Measurements from ENCODE around the gene WDHD1. TPM values are rescaled to one million over a fixed set of nuclear protein-coding genes. Genes with fewer than 3 reads are reported as not detected.

WDHD1 gene
- polyA plus RNA-seq, 3 donors = 0.19 to 0.37 (median 0.30) TPM

- peaks cover 17 to 19% of the 10 kb centered on the region in 2 donors for H3K4me1 ChIP-seq (ENCODE audit: control insufficient read depth in 1 of 2, insufficient read depth in 2 of 2, low read length in 2 of 2)
- peak overlapping the region; percentile 83 to 89 for H3K4me3 Mint-ChIP-seq
- H3K4me3 ChIP-seq (replicated peaks in 1 of 3; ENCODE audit: low read depth in 2 of 3, low read length in 3 of 3) = peak overlapping the region; percentile 89 to 94 (median 90)
- DNase-seq = no peak
- H3K27ac ChIP-seq (ENCODE audit: low read depth in 1 of 2, low read length in 2 of 2) = peak overlapping the region; percentile 91 to 99
- peak overlapping the region; percentile 70 for H2AFZ ChIP-seq (ENCODE audit: insufficient read depth, low read depth, low read length, poor library complexity, severe bottlenecking)
- H4K20me1 ChIP-seq (ENCODE audit: insufficient read depth, low read length) = peaks cover 42% of the 10 kb centered on the region
- no peaks in the 10 kb centered on the region for H3K9me3 ChIP-seq (replicated peaks in 1 of 2; ENCODE audit: control insufficient read depth in 1 of 2, insufficient read depth in 1 of 2, low read length in 2 of 2)
- peak overlapping the region; percentile 99 for H3K9ac ChIP-seq (ENCODE audit: insufficient read depth, low read length, poor library complexity, severe bottlenecking)
- TF ChIP-seq CTCF (IDR thresholded peaks at IDR 0.05) = no peak
- intact Hi-C loops (cut with micrococcal nuclease) = loop anchor here in 1 of 2 donors (5.0 kb wide), 1 partner anchor 36 kb away; no protein-coding TSS in a partner anchor
- no peaks in the 10 kb centered on the region for H3K9me3 Mint-ChIP-seq
- peak overlapping the region; percentile 79 to 98 (median 95) for H3K27ac Mint-ChIP-seq
- peak overlapping the region; percentile 92 for H3K4me2 ChIP-seq (replicated peaks; ENCODE audit: extremely low read depth, low read length, poor library complexity, severe bottlenecking)
- H3K36me3 Mint-ChIP-seq = peaks cover 12 to 22% of the 10 kb centered on the region in 2 donors
- WGBS (ENCODE audit: insufficient coverage) = under 1% methylated on average over 10 of the region's 10 CpGs
- peaks cover 0 to 3% (median 2%) of the 10 kb centered on the region in 3 donors for H3K27me3 Mint-ChIP-seq (ENCODE audit: low read depth in 3 of 3)
- H3K79me2 ChIP-seq (ENCODE audit: insufficient read depth, low read length) = peaks cover 46% of the 10 kb centered on the region
- H3K4me1 Mint-ChIP-seq = peaks cover 27% of the 10 kb centered on the region
- H3K36me3 ChIP-seq (replicated peaks in 1 of 2; ENCODE audit: control insufficient read depth in 1 of 2, insufficient read depth in 2 of 2, low read length in 2 of 2) = peaks cover 0 to 16% of the 10 kb centered on the region in 2 donors
- no peaks in the 10 kb centered on the region for H3K27me3 ChIP-seq (ENCODE audit: control insufficient read depth in 2 of 2, insufficient read depth in 2 of 2, low read length in 2 of 2)
These were observed 24.2 kb upstream of the WDHD1 start for GRCh38 chr14:55051165-55051422.

- no peaks in the 10 kb centered on the region for H3K27me3 ChIP-seq (ENCODE audit: control insufficient read depth in 2 of 2, insufficient read depth in 2 of 2, low read length in 2 of 2)
- DNase-seq = no peak
- no CpG with 5 or more reads among the region's 2 CpGs for WGBS (ENCODE audit: insufficient coverage)
- peaks cover 0 to 3% (median 2%) of the 10 kb centered on the region in 3 donors for H3K27me3 Mint-ChIP-seq (ENCODE audit: low read depth in 3 of 3)
- H3K9ac ChIP-seq (ENCODE audit: insufficient read depth, low read length, poor library complexity, severe bottlenecking) = no peak overlapping the region
- peaks cover 15 to 18% of the 10 kb centered on the region in 2 donors for H3K36me3 Mint-ChIP-seq
- H3K36me3 ChIP-seq (replicated peaks in 1 of 2; ENCODE audit: control insufficient read depth in 1 of 2, insufficient read depth in 2 of 2, low read length in 2 of 2) = peaks cover 12 to 23% of the 10 kb centered on the region in 2 donors
- H3K4me3 Mint-ChIP-seq = no peak overlapping the region
- no peaks in the 10 kb centered on the region for H3K9me3 Mint-ChIP-seq
- no peak overlapping the region for H3K4me3 ChIP-seq (replicated peaks in 1 of 3; ENCODE audit: low read depth in 2 of 3, low read length in 3 of 3)
- H3K4me2 ChIP-seq (replicated peaks; ENCODE audit: extremely low read depth, low read length, poor library complexity, severe bottlenecking) = no peak overlapping the region
- H4K20me1 ChIP-seq (ENCODE audit: insufficient read depth, low read length) = peaks cover 20% of the 10 kb centered on the region
- peaks cover 17 to 19% of the 10 kb centered on the region in 2 donors for H3K4me1 ChIP-seq (ENCODE audit: control insufficient read depth in 1 of 2, insufficient read depth in 2 of 2, low read length in 2 of 2)
- H3K4me1 Mint-ChIP-seq = peaks cover 22% of the 10 kb centered on the region
- H3K27ac Mint-ChIP-seq = no peak overlapping the region
- peaks cover 25% of the 10 kb centered on the region for H3K79me2 ChIP-seq (ENCODE audit: insufficient read depth, low read length)
- no peak for TF ChIP-seq CTCF (IDR thresholded peaks at IDR 0.05)
- no peaks in the 10 kb centered on the region for H3K9me3 ChIP-seq (replicated peaks in 1 of 2; ENCODE audit: control insufficient read depth in 1 of 2, insufficient read depth in 1 of 2, low read length in 2 of 2)
- intact Hi-C loops (cut with micrococcal nuclease) = no loop called here
- no peak overlapping the region for H2AFZ ChIP-seq (ENCODE audit: insufficient read depth, low read depth, low read length, poor library complexity, severe bottlenecking)
- no peak overlapping the region for H3K27ac ChIP-seq (ENCODE audit: low read depth in 1 of 2, low read length in 2 of 2)
These were observed 22.1 kb upstream of the WDHD1 start for GRCh38 chr14:55048900-55049436.
